ENCODE data around the gene LCN10.
"Not testable (repeated sequence)": the region's sequence is repeated elsewhere in the genome, so short reads cannot be mapped to it uniquely, and the experiment has no call there.

The LCN10 gene

GRCh38 chr9:136718345-136719194, 24.2 kb downstream of the LCN10 start:
- DNase-seq: no peak

DNA sequence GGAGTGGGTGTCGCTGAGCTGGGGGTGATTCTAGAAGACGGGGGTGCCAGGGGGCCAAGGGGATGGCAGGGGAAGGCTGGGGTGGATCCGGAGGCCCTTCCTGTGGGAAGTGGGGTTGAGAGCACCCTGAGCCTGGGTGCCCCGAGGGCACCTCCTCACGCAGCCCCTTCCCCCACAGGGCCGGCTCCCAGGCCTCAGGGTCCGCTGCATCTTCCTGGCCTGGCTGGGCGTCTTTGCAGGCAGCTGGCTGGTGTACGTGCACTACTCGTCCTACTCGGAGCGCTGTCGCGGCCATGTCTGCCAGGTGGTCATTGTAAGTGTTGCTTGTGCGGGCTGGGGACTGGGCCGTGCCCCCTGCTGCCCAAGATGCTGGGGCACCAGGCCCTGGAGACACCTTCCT, 25.3 kb downstream of the LCN10 start:
- DNase-seq: no peak

DNA sequence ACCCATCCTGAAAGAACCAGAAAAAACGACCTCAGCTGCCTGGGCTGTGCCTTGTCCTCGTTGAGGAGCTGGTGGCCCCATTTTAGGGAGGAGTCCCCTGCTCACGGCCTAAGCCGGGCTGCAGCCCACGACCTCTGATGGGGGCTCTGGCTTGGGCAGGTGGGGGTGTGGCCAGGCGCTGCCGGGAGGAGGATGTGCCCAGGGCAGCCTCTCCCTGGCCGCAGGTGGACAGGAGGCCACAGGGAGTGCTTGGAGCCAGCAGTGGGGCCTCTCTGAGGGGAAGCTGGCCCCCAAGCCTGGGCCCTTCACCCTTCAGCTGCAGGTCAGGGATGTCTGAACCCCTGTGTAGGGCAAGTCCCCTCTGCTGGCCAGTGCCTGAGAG, 27.9 kb downstream of the LCN10 start:
- DNase-seq: no peak

GRCh38 chr9:136714096-136714892, 28.4 kb downstream of the LCN10 start:
- DNase-seq: peak; percentile 94

DNA sequence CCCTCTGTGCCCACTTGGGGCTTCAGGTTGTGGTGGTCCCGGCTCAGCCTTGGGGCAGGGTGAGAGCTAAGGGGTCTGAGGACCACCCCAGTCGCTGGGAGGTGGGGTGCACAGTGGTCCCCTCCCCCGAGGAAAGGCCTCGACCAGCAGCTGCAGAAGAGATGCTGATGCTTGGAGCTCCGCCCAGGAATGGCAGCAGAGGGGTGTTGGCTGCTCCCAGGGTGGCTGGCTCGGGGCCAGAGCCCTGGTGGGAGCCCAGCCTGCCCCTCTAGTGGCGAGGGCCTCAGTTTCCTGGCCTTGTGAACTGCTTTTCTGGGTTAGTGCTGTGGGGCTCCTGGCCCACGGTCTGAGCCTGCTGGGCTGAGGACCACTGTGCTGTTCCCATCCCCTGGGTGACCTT, 29.2 kb downstream of the LCN10 start:
- peak; percentile 81 for DNase-seq

DNA sequence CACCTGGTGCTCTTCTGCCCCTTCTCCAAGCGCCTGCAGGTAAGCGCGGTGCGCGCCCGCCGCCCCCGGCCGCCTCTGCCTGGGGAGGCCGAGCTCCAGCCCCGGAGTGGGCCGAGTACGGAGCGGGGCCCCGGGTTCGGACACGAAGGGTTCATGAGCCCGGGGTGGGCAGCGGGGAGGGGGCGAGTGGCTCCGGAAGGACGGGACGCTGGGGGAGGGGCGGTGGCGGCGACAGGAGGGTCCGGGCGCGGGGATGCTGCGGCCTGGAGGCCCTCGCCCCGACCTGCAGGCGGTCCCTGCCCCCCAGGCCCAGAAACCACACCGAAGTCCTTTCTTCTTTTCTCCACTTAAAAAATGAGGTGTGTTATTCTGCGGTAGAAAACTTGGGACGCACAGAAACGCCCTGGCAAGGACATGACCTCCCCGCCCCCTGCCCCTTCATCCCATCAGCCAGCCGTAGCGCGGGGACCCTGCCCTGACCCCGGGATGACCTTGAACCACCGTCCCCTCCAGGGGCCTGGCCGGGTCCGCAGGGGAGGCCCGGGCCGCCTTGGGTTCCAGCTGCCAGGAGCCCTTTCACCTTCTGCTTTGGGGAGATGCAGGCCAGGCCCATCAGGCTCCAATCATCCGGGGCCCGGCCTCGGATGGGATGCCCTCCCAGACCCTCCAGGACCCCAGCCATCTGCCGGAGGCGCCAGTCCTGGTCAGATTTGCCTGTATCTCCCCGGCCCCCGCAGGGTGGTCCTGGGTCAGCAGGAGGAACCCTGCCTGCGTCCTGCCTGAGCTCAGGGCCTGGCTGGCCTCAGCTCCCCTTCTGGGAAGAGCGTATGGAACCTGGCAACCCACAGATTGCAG, 29.8 kb downstream of the LCN10 start:
- DNase-seq: no peak

GRCh38 chr9:136711751-136712689, 30.7 kb downstream of the LCN10 start, which contains the start of gene DIPK1B:
Gene DIPK1B, plus strand, starts transcription at chr9:136712572. Its CDS starts 94 bp downstream, at chr9:136712666.
- peak; percentile 71 for DNase-seq

- DNase-seq: not testable (repeated sequence)
These were observed 31.5 kb downstream of the LCN10 start for GRCh38 chr9:136711219-136711648.

DNA sequence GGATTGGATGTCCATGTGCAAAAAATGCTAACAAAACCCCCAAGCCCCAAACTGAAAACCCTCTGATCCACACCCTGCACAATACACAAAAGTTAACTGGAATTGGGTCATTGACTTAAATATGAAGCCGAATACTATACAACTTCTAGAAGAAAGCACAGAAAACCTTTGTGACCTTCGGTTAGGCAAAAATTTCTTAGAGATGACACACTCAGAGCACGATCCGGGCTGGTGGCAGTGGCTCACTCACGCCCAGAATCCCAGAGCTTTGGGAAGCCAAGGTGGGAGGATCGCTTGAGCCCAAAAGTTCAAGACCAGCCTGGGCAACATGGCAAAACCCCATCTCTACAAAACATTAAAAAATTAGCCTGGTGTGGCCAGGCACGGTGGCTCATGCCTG, 32.2 kb downstream of the LCN10 start:
- no peak for DNase-seq

DNA sequence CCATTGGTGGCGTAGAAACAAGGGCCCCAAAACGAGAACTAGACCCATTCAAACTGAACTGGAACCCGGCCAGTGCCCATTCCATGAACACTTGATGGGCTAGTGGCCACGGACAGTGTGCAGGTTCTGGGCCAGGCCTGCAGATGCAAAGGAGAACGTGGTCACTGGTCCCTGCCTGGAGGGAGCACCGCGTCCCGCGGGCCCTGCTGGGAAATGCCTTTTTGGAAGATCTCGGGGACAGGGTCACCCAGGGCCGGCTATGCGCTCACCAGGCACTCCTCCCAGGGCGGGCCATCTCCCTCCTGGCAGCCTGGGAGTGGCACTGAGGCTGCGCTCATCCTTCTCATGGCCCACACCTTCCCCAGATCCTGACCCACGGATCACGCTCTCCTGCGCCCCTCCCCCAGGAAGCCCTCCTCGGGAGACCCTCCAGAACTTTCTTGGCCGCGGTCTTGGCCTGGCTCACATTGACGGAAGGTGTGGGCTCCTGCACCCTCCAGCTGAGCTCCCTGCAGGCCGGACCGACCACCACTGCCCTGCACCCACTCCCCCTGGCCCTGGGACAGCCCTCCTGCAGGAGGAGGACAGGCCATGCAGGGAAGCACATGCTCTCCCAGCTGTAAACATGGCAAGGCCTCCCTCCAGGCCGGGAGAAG, 33.2 kb downstream of the LCN10 start:
- no peak for DNase-seq

DNA sequence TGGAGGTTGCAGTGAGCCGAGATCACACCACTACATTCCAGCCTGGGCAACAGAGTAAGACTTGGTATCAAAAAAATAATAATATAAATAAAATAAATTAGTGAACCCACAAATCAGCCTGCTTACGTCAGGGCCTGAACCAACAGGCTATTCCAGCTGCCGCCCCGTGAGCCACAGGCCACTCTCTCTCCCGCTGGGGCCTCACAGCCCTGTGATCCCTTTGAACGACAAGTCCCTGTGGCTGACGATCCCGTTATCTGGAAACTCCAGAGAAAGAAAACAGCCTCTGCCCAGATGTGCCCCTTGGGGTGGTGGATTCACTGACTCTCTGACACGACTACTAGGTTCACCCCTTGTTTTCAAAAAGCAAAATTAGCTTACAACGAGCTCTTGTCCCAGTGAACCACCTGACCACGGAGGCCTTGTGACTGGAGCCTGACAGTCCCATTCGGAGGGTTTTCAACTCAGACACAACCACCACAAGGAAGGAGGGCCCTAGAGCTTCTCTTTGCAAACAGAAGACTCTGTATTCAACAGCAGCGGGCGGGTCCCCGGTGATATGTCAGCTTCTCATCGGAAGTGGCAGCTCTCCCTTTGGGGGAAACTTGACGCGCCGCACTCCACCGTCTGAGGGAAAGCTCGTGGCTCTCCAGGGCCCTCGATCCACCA, 34.8 kb downstream of the LCN10 start:
- DNase-seq: no peak

DNA sequence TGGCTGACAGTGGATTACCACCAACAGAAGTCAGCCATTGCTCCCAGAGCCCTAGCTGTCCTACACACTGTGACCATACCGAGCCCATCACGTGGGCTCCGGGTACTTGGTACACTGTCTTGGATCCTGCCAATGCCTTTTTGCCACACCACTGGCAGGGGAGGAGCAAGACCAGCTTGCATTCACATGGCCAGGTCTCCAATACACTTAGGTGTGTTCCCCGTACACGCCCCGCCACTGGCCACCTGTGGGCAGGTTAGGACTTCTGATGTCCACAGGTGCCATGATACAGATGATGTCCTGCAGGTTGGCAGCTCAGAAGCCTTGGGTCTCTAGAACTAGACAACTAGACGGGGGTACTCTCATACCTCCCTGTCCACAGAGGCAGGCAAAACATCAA, 35.7 kb downstream of the LCN10 start:
- DNase-seq: no peak

DNA sequence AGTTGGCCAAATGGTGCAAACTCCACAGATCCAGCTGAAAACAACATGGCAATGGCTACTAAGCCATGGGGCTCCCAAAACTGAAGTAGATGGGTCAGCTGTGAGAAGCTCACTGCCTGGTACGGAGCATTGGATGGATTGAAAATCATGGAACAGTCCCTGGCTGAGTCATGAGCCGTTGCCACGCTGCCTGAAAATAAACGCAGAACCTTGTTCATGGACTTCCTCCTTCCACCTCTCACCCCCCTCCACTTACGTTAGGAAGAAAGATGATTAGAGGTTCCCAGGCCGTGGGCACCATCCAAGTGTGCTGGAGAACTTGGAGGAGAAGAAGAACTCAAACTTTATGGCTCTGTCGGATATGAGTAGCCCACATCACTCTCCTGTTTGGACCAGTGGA, 37.2 kb downstream of the LCN10 start:
- DNase-seq: no peak

- DNase-seq: peak; percentile 40
These were observed 38.0 kb downstream of the LCN10 start for GRCh38 chr9:136704741-136705140.

- DNase-seq: peak; percentile 86
These were observed 39.4 kb downstream of the LCN10 start for GRCh38 chr9:136703276-136703860.

DNA sequence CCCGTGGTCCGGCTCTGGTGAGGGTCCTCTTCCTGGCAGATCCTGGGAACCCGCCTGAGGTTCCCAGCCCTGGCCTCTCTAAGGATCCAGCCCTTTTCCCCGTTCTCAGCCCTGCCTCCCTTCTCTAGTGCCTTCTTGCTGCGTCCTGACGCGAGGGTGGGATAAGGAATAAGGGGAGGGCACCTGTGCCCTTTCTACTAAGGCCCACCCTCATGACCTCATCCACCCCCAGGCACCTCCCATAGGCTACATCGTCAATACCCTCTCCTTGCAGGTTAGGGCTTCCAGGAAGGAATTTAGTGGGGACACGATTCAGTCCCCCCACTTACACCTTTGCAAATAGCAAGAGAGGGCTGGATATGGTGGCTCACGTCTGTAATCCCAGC, 41.1 kb downstream of the LCN10 start:
- no peak for DNase-seq

DNA sequence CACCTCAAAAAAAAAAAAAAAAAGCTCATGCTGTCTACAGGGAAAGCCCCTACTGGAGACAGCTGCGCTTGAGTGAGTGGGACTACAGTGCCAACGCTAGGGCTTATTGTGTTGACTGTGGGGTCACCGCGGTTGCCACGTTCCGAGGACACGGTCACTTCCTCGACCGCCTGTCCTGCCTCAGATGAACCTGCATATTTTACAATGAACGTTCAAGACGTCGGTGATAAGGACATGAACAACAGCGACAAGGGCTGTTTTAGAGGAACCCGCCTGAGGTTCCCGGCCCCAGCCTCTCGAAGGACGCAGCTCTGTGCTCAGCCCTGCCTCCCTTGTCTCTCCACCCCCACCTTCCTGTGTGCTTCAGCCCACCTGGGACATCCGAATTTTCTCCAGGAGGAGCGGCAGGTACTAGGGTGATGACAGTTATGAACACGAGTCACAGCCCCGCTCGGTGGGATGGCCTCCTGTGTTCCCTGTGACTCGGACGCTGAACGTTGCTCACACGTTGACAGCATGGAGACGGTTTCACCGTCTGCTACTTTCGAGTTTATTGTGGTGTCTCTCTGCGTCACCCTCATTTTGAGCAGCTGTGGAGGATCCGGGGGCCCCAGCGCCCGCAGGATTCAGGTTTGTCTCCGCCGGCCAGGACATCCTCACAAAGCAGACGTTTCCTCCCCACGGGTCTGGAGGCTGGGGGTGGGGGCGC, 41.6 kb downstream of the LCN10 start:
- peak; percentile 66 for DNase-seq

GRCh38 chr9:136700304-136700703, 42.4 kb downstream of the LCN10 start:
- DNase-seq: no peak

GRCh38 chr9:136698635-136699246, 44.0 kb downstream of the LCN10 start:
- DNase-seq: no peak
